ENCODE results near the gene GAL3ST1.

The GAL3ST1 gene

DNA sequence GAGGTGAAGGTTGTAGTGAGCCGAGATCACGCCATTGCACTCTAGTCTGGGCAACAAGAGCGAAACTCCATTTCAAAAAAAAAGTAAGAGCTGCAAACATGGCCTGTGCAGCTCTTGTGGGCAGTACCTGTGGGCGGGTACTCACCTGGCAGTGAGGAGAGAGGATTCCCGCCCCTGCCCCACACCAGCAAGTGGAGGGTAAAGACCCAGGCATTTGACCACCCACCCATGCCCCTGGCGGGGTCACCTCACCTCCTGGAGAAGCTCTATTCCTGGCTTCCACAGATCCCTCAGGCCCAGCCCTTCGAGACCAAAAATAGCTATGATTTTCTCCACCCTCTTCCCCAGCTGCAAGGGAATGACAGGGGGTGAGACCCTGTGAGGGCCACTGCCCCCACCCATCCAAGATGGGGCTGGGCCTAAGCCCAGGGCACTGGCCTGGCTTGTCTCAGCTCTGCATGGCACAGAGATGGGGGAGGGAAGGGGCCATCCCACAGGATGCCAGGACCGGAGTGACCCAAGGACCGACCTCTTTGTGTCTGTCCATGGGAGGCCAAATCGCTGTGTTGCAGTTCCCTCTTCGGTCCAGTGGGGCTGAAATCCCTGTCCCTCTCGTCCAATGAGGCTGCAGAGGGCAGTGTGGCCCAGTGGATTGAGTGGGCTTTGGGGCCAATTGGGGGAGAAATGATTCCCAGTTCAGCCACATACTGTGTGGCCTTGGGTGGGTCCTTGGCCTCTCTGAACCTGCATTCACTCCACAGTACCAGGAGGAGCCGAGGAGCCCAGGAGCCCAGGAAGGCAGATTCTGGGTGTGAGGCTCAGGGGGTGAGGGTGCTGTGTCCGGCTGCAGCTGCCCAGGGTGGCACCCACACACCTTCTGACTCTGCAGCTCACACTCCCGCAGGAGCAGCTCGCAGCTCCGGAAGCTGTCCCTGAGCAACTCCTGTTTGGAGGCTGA is 42.5 kb downstream of the GAL3ST1 start:
- DNase-seq, result no peak

DNA sequence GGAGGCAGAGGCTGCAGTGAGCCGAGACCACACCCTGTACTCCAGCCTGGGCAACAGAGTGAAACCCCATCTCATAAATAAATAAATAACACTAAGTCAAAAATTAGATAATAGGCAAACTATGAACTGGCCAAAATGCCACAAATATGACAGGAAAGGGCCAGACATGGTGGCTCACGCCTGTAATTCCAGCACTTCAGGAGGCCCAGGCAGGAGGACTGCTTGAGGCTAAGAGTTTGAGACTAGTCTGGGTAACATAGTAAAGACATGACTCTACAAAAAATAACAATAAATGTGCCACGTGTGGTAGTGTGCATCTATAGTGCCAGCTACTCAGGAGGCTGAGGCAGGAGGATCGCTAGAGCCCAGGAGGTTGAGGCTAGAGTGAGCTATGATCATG is 47.8 kb downstream of the GAL3ST1 start:
- no peak for DNase-seq

- DNase-seq, result no peak
These were observed 50.6 kb downstream of the GAL3ST1 start for GRCh38 chr22:30523646-30524489.

- no peak for DNase-seq
These were observed 52.9 kb downstream of the GAL3ST1 start for GRCh38 chr22:30521368-30522156.

- no peak for DNase-seq
These were observed 54.5 kb downstream of the GAL3ST1 start for GRCh38 chr22:30519842-30520425.

DNA sequence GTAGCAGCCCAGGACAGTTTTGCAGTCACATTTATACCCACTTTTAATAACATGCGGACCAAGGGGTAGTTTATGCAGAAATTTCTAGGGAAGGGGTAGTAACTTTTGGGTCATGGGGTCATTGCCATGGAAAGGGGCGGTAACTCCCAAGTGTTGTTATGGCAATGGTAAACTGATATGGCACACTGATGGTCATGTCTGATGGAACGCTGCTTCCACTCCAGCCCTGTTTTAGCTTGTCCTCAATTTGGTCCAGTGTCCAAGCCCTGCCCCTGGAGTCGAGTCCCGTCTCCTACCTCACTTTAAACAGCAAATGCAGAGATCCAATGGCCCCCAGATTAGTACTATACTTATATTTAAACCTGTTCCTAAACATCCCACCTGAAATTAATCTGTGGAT is 57.7 kb downstream of the GAL3ST1 start:
- no peak for DNase-seq

- no peak for DNase-seq
These were observed 58.2 kb downstream of the GAL3ST1 start for GRCh38 chr22:30516273-30516672.

- no peak for DNase-seq
These were observed 60.2 kb downstream of the GAL3ST1 start for GRCh38 chr22:30514252-30514651.

DNA sequence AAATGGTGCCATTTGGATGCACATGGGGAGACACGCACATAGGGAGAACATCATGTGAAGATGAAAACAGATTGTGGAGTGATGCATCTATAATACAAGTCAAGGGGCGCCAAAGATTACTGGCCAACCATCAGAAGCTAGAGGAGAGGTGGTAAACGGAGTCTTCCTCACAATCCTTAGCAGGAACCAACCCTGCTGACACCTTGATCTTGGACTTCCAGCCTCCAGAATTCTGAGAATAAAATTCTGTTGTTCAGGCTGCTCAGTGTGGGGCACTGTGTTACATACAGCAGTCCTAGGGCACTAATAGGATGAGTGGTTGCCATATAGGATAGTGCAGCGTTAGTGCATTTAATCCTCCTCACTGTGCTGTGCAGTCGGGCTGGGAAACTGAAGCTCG is 61.0 kb downstream of the GAL3ST1 start:
- no peak for DNase-seq

GRCh38 chr22:30511911-30512310 is 62.6 kb downstream of the GAL3ST1 start:
- no peak for DNase-seq

- no peak for DNase-seq
These were observed 63.4 kb downstream of the GAL3ST1 start for GRCh38 chr22:30511109-30511508.

DNA sequence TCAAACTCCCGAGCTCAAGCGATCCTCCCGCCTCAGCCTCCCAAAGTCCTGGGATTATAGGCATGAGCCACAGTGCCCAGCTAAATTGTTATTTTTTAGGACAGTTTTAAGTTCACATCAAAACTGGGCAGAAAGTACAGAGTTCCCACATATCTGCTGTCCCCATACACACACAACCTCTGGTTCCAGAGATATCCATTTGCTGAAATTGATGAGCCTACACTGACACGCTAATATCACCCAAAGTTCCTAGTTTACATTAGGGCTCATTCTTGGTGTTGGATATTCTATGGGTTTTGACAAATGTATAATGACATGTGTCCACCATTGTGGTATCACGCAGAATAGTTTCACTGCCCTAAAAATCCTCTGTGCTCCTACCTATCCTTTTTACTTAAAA is 66.2 kb downstream of the GAL3ST1 start:
- DNase-seq, result no peak

DNA sequence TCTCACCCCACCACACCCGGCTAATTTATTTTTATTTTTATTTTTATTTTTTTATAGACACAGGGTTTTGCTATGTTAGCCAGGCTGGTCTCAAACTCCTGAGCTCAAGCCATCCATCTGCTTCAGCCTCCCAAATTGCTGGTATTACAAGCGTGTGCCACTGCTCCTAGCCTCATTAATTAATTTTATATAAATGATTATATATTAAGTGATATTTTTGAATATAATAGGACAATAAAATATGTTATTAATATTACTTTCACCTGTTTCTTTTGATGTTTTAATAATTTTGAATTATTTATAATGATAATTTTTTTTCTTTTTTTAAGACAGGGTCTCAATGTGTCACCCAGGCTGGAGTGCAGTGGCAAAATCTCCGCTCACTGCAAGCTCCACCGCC is 66.8 kb downstream of the GAL3ST1 start:
- DNase-seq, result no peak

DNA sequence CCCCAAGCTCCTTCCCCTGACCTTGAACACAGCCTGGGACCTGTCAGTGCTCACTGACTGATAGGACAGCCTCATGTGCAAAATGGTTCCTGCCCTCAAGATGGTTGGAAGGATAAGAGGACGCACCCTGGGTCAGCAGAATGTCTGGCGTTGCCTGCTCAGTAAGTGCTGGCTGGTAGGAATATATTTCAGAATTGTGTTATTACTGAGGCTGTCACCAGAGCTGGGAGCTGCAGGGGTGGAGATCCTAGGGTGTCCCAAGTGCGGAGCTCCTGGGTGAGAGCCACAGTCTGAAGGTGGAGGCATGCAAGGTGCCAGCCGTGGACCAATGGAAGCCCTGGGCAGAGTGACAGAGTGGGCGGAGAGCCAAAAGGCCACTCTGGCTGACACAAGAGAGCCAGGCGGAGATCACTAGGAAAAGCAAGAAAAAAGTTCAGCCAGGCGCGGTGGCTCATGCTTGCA is 67.9 kb downstream of the GAL3ST1 start:
- no peak for DNase-seq

Measured in NCI-H69 (cell line).